Cardiac muscle cell (in vitro differentiated cells and primary cell): Measurements from ENCODE around the gene PLEKHS1. TPM values are rescaled to one million over a fixed set of nuclear protein-coding genes. Genes with fewer than 3 reads are reported as not detected.

Source experiments
- DNase-seq, 2 donors: peaks; one replicate each; pipeline versions ENCODE4 v3.0.0 to v3.0.0-alpha.2; 2010 to 2017; ENCODE audit warnings: low read depth in 1 of 2, low spot score in 1 of 2
- H3K27ac ChIP-seq: fragments of 200-600 bp; sonication (generic); 2 replicates; pipeline ENCODE4 v1.5.1; 2016
- H3K27me3 ChIP-seq: fragments of 200-600 bp; sonication (generic); 2 replicates; pipeline ENCODE4 v1.6.0; 2016; ENCODE audit warnings: control low read depth
- H3K36me3 ChIP-seq: fragments of 200-600 bp; sonication (generic); 2 replicates; pipeline ENCODE4 v1.5.1; 2016; ENCODE audit warnings: control low read depth
- H3K4me1 ChIP-seq: fragments of 200-600 bp; sonication (generic); 2 replicates; pipeline ENCODE4 v1.8.1; 2017; ENCODE audit warnings: low read depth, mild to moderate bottlenecking, mixed run types
- H3K4me3 ChIP-seq: fragments of 200-600 bp; sonication (generic); 2 replicates; pipeline ENCODE4 v1.5.1; 2016; ENCODE audit warnings: mild to moderate bottlenecking
- H3K9me3 ChIP-seq: fragments of 200-600 bp; sonication (generic); 2 replicates; pipeline ENCODE4 v1.5.1; 2017; ENCODE audit warnings: low read depth, mild to moderate bottlenecking, control low read depth
- polyA plus RNA-seq: library from polyadenylated mRNA; unstranded; fragments of >200 nt; fragmentation: Nextera tagmentation; extraction: Ambion mirVana; gene quantifications from 2 replicates; pipeline ENCODE4 v1.2.1, GENCODE V29; 2016
- total RNA-seq: library from RNA; depleted of rRNA; stranded (reverse); fragments of >200 nt; gene quantifications from 2 replicates; pipeline ENCODE4 v1.2.3, GENCODE V29; 2016
- TF ChIP-seq, protein P1 (sequence below): IDR thresholded peaks from 2 replicates; pipeline ENCODE4 v1.5.1; 2012; ENCODE audit warnings: low read depth, mild to moderate bottlenecking, low read length

PLEKHS1 gene
- total RNA-seq (not detected in 2 replicates), polyA plus RNA-seq (not detected in 2 replicates)

DNA sequence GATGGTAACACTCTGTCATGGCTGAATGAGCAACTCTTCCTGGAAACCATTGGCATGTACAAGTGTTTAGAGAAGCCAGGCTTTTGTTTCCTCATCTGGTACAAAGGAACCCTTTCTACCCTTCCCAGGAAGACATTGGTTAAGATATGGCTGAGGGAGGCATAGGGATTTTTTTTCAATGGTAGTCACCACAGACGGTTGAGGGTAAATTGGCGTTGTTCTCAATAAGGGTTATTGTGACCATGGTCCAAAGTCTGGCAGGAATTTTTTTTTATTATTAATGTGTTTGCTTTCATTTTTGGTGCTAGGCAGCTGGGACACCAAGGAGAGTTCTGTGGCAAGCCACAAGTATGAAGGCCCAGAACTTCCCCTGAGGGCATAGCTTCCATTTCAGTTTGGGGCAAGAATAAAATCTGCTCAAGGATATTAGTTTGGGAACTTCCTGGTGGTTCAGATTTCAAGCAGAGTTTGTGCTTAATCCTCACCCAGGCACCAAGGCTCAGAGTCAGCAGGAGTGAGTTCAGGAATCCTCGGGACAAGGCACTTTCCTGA is at the start of gene PLEKHS1:
Gene PLEKHS1 (plus strand): TSS at position 502 of the 552 bp plus-strand sequence. CDS start 3,596 bp downstream, outside the sequence.
- H3K4me1 ChIP-seq: no peaks in the 10 kb centered on the region
- H3K4me3 ChIP-seq: no peak within 1 kb of the TSS
- H3K9me3 ChIP-seq: no peaks in the 10 kb centered on the region
- no peak within 1 kb of the TSS for H3K27ac ChIP-seq
- TF ChIP-seq, protein P1, sequence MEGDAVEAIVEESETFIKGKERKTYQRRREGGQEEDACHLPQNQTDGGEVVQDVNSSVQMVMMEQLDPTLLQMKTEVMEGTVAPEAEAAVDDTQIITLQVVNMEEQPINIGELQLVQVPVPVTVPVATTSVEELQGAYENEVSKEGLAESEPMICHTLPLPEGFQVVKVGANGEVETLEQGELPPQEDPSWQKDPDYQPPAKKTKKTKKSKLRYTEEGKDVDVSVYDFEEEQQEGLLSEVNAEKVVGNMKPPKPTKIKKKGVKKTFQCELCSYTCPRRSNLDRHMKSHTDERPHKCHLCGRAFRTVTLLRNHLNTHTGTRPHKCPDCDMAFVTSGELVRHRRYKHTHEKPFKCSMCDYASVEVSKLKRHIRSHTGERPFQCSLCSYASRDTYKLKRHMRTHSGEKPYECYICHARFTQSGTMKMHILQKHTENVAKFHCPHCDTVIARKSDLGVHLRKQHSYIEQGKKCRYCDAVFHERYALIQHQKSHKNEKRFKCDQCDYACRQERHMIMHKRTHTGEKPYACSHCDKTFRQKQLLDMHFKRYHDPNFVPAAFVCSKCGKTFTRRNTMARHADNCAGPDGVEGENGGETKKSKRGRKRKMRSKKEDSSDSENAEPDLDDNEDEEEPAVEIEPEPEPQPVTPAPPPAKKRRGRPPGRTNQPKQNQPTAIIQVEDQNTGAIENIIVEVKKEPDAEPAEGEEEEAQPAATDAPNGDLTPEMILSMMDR: no peak
- DNase-seq: no peak
- H3K27me3 ChIP-seq: peaks cover 12% of the 10 kb centered on the region
- no peaks in the 10 kb centered on the region for H3K36me3 ChIP-seq

DNA sequence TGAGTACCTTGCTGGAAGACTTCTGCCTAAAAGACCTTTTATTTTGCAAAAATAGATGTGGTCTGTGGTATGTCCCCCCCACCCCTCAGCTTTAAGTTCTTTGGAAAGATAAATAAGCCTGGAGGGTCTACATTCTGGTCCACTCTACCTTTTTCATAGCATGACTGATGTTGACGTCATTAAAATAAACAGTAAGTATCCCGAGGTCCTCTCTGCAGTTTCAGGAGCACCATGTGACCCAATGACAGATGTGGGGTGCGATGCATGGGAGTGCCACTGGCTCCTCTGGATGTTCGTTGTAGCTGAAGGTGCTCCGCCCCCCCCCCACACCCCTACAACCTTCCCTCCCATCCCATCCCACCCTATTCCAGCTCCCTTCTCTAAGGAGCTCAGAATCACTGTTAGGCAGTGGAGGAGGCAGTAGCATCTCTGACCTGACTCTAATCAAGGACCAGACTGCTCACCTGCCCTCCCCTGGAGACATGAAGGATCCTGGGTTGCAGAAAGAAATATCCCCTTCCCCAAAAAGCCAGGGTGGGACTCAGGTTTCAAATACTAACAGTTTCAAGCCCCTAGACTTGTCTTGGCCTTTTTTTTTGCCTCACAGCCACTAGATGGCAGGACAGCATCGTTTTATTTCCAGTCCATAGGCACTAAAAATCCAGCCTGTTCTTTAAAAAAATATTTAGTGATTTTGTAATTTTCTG is 46.7 kb upstream of the PLEKHS1 start:
- no peaks in the 10 kb centered on the region for H3K9me3 ChIP-seq
- H3K27ac ChIP-seq: no peak overlapping the region
- H3K4me3 ChIP-seq: no peak overlapping the region
- no peaks in the 10 kb centered on the region for H3K4me1 ChIP-seq
- peak; percentile 39 to 69 for DNase-seq
- TF ChIP-seq, protein P1: peak; percentile 64
- no peaks in the 10 kb centered on the region for H3K36me3 ChIP-seq
- H3K27me3 ChIP-seq: no peaks in the 10 kb centered on the region

DNA sequence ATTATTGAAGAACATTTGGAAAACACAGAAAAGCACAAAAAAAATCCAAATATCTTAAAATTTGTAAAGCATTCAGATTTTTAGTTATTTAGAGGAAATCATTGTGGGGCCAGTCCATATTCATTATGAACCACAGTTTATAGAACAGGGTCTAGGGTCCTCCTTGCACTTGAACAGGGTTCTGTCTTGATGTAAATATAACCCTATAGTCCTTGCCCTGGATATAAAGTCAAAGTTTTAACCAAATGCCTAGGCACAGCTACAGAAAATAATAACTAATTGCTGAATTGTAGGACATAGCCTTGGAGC is 46.2 kb upstream of the PLEKHS1 start:
- TF ChIP-seq, protein P1: no peak
- H3K27ac ChIP-seq: no peak overlapping the region
- H3K27me3 ChIP-seq: no peaks in the 10 kb centered on the region
- H3K9me3 ChIP-seq: no peaks in the 10 kb centered on the region
- H3K4me3 ChIP-seq: no peak overlapping the region
- H3K36me3 ChIP-seq: no peaks in the 10 kb centered on the region
- no peaks in the 10 kb centered on the region for H3K4me1 ChIP-seq
- DNase-seq: no peak

DNA sequence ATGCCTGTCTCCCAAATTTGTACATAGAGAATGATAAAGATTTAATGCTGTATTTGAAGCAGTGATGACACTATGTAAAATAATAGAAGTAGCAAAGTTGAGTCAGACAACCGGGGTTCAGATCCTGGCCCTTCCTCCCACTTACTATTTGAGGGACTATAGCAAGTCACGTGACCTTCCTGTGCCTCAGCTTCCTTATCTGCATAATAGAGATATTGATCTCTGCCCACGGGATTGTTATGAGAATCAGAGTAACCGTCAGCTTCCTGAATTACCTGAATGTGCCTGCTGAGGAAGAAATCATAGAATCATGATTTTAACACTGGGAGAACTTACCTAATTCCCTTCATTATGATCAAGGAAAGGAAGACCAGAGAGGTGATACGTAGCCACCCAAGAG is 44.9 kb upstream of the PLEKHS1 start:
- DNase-seq: no peak
- no peak overlapping the region for H3K4me3 ChIP-seq
- no peaks in the 10 kb centered on the region for H3K36me3 ChIP-seq
- no peaks in the 10 kb centered on the region for H3K9me3 ChIP-seq
- TF ChIP-seq, protein P1: no peak
- no peaks in the 10 kb centered on the region for H3K4me1 ChIP-seq
- H3K27me3 ChIP-seq: no peaks in the 10 kb centered on the region
- H3K27ac ChIP-seq: no peak overlapping the region

DNA sequence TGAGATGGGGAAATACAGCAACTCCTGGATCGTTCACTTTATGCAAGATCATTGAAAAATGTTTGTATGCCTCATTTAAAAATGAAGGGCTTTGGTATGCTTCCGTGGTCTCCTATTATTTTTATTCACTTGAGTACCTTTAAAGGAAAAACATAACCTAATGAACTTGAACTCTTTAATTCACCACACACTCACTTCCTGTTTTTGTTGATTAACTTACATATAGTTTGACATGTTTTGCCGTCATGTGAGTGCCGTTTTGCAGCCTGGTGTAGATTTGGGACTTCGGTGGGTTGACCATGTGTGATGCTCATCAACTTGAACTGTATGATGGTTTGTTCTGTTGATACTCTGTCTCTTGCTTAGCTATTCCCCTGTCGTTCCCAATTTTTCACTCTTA is 42.8 kb upstream of the PLEKHS1 start:
- Histone ChIP-seq H3K9me3 (no peaks in the 10 kb centered on the region), H3K27ac (no peak overlapping the region), H3K4me3 (no peak overlapping the region), H3K27me3 (no peaks in the 10 kb centered on the region), H3K36me3 (no peaks in the 10 kb centered on the region), H3K4me1 (no peaks in the 10 kb centered on the region)
- TF ChIP-seq, protein P1: no peak
- DNase-seq: no peak
